ENCODE results near the gene PCK2.

PCK2 gene

DNA sequence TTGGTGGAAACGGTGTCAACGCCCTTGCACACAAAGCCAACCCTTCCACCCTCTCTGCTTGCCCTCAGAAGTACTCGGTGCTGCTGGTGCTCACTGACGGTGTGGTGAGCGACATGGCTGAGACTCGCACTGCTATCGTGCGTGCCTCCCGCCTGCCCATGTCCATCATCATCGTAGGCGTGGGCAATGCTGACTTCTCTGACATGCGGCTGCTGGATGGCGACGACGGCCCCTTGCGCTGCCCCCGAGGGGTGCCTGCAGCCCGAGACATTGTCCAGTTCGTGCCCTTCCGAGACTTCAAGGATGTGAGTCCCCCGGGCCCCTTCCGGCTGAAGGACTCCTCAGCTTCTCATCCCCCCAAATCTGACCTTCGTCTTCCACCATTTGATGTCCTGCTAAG lies 17.0 kb upstream of the PCK2 start:
- no peak for DNase-seq

DNA sequence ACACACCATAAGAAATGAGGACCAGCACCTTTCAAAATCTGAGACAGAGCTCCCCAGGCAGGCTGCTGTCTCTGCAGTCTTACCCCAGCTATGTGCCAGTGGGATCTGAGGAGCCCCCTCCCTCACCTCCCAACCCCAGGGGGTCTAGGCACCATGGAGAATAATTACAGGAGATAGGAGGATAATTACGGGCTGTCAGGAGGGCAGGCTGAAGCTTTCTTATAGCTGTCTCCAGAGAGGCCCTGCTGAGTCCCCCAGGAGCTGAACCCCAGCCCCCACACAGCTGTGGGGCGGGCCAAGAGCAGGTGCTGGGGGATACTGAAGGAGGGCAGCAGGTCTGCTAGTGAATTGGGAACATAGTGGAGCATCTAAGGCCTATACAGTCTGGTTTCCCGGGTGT lies 16.0 kb upstream of the PCK2 start:
- no peak for DNase-seq

DNA sequence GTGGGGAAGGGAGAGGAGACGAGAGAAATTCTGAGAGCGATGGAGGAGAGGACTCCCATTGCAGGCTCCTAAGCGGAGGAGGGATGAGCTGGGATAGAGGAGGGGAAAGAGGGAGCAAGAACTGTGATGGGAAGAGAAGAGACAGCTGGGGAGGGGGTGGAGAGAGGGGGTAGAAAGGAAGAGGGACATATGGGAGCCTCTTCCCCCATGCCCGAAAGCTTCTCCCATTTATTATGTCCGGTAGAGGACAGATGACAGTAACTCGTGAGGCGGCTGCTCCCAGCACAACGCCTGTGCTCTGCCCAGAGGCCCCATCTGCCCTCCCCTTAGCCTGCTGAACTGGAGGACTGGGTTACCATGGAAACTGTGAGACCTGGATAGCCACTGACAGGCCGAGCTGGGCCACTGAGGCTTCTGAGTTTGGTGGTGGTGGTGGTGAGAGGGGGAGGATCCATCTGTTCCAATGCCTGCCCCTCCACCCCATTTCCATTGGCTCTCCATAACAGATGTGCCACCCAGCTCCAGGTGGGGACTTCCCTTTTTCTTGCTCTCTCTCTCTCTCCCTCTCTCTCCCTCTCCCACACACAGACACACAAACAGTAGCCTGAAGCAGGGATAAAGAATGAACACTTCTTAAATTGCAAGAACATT lies 14.5 kb upstream of the PCK2 start:
- DNase-seq, result no peak

DNA sequence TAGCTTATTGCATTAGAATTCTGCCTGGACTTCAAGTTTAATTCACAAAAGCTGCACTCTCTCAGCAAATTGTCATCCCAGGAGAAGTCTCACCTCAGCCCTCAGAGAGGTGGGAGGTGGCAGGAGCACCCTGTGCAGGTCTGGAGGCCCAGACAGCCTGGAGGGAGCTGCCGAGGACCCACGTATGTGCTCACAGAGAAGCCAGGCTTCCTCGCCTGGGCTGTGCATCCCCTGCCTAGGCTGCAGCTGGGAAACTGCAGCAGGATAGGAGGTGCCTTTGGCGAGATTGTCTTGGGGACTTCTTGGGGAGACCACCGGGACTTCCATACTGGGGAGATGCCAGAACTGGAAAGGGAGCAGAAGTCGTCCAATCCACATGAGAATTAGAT lies 14.0 kb upstream of the PCK2 start:
- DNase-seq, result no peak

DNA sequence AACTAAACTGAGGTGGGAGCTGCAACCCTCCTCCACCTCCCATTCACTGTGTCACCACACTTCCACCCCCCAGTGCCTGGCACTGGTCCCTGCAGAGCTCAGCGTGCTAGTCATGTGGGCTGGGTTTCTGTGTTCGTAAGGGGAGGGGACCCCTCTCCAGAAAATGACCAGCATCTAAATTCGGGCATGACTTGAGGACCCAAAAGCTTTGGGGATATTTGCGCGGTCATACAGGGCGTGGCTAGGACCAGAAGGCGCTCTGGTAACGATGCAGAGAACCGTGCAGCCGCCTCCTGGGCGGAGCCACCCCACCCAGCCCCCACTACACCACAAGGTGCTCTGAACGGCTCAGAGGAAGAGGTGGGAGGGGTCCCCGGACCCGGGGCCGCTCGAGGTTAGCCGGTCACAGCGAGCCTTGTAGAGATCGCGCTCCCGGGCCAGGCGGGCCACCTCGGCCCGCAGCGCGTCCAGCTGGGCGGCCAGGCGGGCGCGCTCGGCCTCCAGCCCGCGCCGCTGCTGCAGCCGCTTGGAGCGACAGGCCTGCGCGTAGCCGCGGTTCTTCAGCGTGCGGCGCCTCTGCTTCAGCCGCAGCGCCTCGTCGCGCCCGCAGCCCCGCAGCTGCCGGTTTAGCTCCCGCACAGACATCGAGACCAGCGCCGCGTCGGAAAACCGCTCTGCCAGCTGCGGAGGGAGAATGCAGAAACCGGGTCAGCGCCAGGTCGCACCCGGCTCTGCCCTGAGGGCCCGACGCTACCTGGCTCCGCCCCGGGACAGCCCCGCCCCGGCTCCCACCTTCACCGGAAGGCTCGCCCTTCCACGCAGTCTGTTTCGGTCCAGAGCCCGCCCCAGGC lies 13.0 kb upstream of the PCK2 start:
- peak; percentile 43 for DNase-seq

DNA sequence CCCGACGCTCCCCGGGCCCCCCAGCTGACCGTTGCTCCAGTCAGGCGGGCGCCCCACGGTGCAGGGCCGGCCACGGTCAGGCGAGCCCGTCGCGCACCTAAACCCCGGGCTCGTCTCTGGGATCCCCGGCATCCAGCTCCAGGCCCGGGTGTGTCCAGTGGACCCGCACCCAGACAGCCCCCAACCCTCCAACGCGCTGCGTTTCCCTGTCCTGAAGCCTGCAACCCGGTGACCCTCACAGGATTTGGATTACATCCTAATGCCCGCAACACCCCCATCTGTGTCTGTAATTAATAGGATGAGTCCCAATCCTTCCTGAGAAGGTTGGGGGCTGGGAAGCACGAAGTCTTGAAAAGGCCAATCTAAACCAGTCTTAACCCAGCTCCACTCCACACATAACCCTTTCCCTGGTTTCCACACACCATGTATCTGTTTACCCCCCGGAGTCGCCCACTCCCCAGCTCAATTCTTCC lies 12.3 kb upstream of the PCK2 start:
- no peak for DNase-seq

DNA sequence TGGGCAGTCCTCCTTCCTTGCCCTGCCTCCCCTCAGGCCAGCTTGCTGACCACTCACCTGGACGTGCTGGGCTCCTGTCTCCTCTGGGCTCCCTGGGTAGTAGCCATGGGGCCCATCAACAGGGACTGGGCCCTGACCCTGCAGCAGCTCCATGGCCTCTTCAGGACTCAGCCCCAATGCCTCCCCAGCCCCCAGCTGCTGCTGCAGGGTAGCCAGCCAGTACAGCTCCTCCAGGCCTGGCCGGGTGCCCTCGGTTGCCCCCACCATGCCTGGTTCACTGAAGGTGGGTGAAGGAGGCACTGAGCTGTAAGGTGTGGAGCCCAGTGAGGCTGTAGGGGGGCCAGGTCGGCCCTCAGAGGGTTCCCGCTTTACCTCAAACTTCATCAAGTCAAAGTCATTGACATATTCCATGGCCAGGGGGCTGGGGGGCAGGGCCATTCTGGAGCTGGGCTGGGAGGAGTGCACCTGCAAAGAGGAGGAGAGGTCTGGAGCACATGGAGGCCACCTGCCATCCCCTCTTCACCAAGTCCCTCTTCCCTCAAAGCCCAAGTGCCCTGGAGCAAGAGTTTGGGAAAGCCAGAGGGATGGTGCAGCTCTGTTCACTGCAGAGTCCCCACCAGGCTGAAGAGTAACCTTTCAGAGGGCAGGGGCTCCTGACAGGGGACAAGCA lies 11.6 kb upstream of the PCK2 start:
- no peak for DNase-seq

DNA sequence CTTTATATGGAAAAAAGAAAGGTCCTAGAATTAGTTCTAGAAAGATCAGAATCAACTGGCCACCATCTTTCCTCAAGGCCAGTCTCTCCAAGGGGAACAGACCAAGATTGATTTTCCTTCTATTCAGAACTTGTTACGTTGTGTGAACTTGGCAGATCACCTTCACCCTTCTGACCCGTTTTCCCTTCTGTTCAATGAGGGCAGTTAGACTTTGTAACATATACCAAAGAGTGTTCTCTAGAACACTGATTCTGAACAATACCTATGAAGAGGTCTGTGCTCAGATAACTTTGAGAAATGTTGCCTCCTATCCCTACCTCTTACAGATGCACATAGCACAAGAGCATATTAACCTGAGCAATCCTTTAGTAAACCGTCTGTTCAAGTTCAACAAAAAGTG lies 10.6 kb upstream of the PCK2 start:
- DNase-seq, result no peak

DNA sequence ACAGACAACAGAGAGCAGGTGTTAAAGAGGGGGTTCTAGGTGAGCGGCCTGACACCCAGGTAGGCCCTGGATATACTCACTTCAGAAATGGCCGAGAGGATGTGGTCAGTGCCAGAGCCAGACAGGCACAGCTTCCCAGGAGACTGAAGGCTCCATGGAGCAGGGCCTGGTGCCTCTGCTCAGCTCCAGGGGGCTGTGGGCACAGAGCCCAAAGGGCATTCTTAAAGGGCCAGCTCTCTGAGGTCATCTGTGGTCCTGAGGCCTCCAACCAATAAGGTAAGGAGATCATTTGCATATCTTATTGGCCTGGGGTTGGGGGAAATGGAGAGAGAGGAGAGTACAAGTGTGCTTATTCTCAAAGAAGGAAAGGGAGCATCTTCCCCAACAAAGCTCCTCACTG lies 9.7 kb upstream of the PCK2 start:
- no peak for DNase-seq

DNA sequence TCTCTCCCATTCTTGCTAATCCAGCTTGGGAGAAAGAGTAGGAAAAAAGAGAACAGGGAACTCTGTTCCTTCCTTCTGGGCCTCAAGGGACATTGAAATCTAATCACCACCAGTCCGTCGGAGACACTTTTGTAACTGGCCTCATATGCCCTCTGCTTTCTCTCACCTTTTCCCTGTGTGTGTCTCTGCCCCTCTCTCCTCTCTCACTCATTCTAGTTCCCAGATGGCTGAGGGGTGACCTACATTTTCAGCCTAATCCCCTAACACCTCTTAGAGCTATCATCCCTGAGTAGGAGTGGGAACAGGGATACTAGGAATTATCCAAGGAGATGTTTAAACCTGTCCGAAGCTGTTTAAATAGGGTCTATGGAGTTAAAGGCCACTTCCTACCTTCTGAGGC lies 8.9 kb upstream of the PCK2 start:
- DNase-seq, result no peak

DNA sequence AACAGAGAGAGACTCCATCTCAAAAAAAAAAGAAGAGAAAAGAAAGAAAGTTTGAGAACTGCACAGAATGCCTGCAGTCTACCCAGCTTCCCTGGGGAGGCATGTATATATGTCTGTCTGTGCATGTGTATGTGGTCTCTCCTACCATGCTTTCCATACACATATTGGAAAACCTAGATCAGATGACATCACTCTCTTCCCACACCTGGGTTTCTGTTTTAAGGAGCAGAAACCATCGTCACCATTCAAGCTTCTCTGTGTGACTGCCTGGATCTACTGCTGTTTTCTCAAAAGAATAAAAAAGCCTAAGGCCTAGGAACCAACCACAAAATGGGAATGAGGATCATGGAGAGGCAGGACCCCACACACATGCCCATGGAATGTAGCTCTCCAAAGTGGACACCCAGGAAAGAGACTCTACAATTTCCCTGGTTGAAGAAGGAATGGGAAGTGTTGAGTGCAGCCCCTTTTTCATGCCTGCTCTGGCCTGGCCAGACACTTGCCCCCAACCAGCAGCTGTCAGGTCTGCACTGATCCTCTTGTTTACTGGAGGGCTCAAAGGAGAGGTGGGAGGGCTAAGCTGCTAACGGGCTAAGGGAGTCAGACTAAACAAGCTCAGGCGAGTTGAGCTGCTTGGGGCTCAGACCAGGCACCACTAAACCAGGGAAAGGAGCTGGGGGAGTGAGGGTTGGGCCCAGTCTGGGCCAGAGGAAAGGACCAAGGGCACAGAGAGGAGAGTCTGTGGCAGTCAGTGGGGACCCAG lies 7.7 kb upstream of the PCK2 start:
- DNase-seq, result no peak

DNA sequence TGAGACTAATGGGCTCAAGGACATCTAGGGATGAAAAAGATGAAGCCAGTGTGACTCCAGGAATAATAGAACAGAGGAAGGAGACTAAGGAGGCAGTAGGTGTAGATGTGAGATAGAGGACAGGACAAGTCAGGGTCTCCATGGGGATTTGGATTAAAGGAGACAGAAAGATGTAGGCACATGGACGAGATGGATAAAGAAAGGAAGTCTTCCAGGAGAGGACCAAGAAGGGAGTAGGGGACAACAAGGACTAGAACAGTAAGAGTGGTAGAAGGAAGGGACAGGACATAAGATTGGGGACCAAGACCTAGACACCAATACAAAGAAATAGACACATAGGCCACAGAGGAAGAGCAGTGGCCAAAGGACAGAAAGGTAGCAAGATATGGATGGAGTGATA lies 7.1 kb upstream of the PCK2 start:
- no peak for DNase-seq

DNA sequence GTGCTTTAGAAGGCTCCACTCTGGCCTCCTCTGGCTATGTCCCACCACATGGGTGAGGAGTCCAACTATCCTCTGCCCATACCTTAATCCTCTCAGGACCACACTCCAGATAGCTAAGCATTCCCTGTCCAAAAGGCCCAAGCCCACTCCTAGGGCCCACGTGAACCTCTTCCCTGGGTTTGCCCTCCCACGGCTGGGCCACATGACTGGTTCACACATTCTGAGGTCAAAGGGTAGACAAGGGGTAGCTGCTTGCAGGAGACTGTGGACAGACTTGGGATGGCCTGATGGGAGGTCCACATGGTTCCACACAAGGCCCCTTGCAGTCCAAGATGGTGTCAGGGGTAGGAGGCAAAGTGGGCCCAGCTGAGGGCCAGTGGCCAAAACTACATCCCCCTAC lies 6.0 kb upstream of the PCK2 start:
- no peak for DNase-seq

DNA sequence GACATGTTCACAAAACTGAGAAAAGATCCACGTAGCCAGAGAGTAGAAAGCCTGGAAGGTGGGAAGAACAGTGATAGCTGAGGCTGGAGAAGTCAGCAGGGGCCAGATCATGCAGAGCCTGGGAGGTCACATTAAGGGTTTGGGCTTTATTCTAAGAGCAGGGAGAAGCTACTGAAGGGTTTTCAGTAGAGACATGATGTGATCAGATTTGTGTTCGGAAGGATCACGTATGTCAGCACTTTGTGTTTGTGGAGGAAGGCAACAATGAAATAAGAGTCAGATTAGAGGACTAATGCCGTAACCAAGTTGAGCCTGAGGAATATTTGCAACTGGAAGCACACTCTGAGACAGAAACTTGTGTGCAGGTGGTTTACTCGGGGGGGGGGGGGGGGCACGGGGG lies 4.2 kb upstream of the PCK2 start:
- DNase-seq, result no peak

DNA sequence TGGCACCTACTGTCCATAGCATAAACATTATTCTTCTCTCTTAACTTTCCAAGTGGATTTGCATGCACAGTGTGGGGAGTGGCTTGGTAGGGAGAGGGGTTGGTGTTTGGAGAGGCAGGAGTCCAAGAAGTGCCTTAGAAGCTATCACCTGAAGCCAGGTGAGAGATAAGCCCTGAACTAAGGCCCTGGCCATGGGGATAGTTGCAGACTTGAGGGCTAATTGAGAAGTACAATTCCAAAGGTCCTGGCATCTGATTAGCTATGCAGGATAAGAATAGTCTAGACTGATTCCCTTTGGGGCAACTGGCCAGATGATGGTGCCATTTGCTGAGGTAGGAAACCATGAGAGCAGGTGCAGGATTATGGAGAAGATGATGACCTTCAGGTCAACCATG lies 2.0 kb upstream of the PCK2 start:
- no peak for DNase-seq

DNA sequence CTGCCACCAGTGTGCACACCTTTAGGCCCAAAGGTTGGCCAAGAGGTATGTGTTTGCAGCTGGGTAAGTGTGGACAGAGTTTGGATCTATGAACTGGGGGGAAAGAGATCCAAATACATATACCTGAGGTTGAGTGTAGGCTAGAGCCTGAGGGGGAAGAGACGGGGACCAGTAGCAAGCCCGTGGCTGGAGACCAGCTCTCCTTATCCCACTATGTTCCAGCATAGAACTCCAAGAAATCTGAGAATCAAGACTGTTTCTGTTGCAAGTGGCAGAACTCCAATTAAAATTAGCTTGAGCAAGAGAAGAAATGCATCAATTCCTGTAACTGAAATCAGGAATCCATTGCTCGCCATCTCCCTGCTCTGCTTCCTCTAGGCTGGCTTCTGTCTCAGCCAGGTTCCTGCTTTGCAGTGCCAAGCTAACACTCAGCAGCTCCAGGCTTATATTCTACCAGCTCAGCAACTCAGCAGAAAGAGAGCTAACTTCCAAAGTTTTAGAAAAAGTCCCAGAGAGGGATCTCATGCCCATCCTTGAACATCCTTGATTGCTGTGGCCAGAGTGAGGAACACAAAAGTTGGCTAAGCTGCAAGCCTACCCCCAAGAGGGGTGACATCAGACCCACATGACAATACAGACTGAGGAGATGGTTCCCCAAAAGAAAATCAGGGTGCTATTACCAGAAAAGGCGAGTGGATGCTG lies 1.5 kb upstream of the PCK2 start:
- DNase-seq, result no peak

DNA sequence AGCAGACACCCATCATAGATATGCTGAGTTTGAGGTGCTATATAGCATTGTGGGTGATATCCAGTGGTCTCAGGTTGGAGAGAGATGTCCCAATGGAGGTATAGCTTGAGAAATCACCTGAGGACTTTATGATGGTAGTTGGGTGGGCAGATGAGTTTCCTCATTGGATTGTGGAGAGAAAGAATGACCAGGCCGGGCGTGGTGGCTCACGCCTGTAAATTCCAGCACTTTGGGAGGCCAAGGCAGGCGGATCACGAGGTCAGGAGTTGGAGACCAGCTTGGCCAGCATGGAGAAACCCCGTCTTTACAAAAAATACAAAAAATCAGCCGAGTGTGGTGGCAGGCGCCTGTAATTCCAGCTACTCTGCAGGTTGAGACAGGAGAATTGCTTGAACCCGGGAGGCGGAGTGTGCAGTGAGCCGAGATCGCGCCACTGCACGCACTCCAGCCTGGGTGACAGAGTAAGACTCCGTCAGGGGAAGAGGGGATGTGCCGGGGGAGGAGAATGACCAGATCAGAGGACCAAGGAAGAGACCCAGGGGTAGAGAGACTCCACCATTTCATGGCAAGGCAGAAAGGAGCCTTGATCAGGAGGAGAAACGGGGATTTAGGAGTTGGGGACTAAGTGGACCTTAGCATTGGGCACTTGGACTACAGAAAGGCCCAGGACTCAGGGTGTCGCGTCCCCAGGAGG lies 757 bp upstream of the PCK2 start:
- DNase-seq, result no peak

DNA sequence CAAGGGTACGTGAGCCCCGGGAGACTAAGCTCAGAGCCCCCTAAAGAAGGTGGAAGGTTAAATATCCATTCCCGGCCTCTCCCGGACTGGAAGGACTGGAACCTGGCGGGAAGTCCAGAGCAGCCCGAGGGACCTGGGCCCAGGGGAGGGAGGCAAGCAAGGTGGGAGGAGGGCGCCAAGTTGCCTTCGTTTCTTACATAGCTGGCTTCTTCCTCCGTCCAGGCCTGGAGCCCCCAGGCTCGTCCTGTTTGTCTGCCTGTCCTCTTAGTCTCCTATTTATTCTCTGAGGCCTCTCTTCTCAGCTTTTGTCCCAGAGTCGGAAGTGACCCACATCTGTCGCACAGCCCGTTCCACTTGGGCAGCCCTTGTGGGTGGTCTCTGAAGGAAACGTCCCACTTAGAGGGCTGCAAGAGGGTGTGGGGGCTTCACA lies 745 bp downstream of the PCK2 start:
- no peak for DNase-seq

DNA sequence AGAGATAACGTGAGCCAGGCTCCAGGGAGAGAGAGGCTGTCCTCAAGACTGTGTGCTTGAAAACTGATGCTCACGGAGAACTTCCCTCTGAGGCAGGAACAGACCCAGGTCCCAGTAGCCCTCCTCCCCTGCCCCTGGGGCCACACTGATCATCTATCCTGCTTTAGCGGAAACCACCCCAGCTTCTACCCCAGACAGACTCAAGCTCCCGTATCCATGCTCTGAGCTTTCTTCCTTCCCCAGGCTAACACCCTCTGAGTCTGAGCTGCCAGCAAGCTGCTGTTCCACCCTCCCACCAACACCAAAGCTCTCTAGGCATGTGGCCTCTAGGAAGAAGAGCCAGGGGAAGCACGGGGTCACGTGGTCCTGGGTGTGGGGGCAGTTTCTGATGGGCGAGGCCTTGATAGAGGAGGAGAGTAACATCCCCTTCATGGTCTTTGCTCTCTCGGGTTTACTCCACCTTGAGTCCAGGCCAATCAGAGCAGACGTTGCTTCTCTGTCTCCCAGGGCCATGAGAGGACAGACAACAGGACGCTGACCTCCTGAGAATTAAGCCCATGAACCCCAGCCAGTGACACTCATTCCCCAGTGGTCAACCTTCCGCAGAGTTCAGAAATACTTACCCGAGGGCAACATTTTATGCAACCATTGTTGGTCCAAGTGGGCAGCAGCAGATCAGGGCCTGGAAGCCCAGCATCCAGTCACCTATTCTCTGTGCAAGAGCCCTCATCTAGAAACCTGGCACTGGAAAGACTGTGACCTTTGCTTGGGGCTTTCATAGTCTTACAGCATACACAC lies 1.4 kb downstream of the PCK2 start:
- peak; percentile 98 for DNase-seq

DNA sequence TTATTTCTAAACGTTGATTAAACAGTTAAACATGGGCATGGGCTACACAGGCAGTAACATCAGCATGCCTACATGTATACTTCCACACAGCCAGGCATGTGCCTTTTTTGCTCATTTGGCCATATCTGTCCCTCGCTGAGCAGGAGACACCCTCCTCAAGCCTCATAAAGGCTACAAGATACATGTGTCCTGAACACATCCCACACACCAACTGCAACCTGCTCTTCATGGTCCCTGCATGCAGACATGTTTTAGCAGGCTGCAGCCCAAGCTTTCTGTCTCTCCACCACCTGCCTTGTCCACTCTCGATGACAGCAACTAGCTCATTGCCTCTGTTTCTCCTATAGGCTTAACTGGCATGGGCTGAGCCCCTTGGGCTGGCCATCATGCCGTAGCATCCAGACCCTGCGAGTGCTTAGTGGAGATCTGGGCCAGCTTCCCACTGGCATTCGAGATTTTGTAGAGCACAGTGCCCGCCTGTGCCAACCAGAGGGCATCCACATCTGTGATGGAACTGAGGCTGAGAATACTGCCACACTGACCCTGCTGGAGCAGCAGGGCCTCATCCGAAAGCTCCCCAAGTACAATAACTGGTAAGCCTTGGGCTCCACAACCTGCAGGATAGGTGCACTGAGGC lies 2.6 kb downstream of the PCK2 start:
- DNase-seq, result no peak

Data from hematopoietic multipotent progenitor cell treated with erythropoietin and hydrocortisone succinate and interleukin-3 and kit ligand, for 8 days (in vitro differentiated cells).